HG03460 (cell line): Measurements from ENCODE around the gene PPP2R5E.
"Not testable (repeated sequence)": the region's sequence is repeated elsewhere in the genome, so short reads cannot be mapped to it uniquely, and the experiment has no call there.

ENCODE experiments used
- ATAC-seq: cut with Tn5 transposase; IDR thresholded peaks from one replicate; pipeline ENCODE4 v1.9.1; 2021; ENCODE audit not compliant: unreplicated experiment

PPP2R5E gene

GRCh38 chr14:63387711-63388110 is 155.5 kb downstream of the PPP2R5E start:
- no peak for ATAC-seq

- peak; percentile 99 for ATAC-seq
Measured at GRCh38 chr14:63383776-63384367, 159.3 kb downstream of the PPP2R5E start.

GRCh38 chr14:63378444-63378843 is 164.7 kb downstream of the PPP2R5E start:
- ATAC-seq = no peak

- no peak for ATAC-seq
Measured at GRCh38 chr14:63375769-63376168, 167.4 kb downstream of the PPP2R5E start.

- ATAC-seq = not testable (repeated sequence)
Measured at GRCh38 chr14:63371613-63372012, 171.6 kb downstream of the PPP2R5E start.

GRCh38 chr14:63371033-63371432 is 172.1 kb downstream of the PPP2R5E start:
- ATAC-seq = no peak

GRCh38 chr14:63367742-63368364 is 175.3 kb downstream of the PPP2R5E start:
- ATAC-seq = no peak

- ATAC-seq = no peak
Measured at GRCh38 chr14:63362389-63362819, 180.8 kb downstream of the PPP2R5E start.

- no peak for ATAC-seq
Measured at GRCh38 chr14:63361790-63362189, 181.4 kb downstream of the PPP2R5E start.

GRCh38 chr14:63357841-63358240 is 185.3 kb downstream of the PPP2R5E start:
- ATAC-seq = no peak

GRCh38 chr14:63345826-63346225 is 197.4 kb downstream of the PPP2R5E start:
- ATAC-seq = no peak

GRCh38 chr14:63344336-63344735 is 198.8 kb downstream of the PPP2R5E start:
- ATAC-seq = no peak

- ATAC-seq = no peak
Measured at GRCh38 chr14:63343878-63344277, 199.3 kb downstream of the PPP2R5E start.

GRCh38 chr14:63342371-63342770 is 200.8 kb downstream of the PPP2R5E start:
- no peak for ATAC-seq

- no peak for ATAC-seq
Measured at GRCh38 chr14:63328787-63329737, 214.1 kb downstream of the PPP2R5E start.

GRCh38 chr14:63326840-63327239 is 216.3 kb downstream of the PPP2R5E start:
- no peak for ATAC-seq

- no peak for ATAC-seq
Measured at GRCh38 chr14:63322897-63323573, 220.1 kb downstream of the PPP2R5E start.

- ATAC-seq = no peak
Measured at GRCh38 chr14:63322472-63322871, 220.7 kb downstream of the PPP2R5E start.
